Lower lobe of right lung (tissue), 2 donors: ENCODE results near the gene EEF1E1. TPM values are rescaled to one million over a fixed set of nuclear protein-coding genes. Genes with fewer than 3 reads are reported as not detected.

Source experiments
- ATAC-seq, 2 donors: fragments of 200-7000 bp; cut with Tn5 transposase; one replicate each; pipeline ENCODE4 v1.9.1; 2020 to 2022; ENCODE audit warnings: mild to moderate bottlenecking in 2 of 2, moderate library complexity in 2 of 2
- DNase-seq: peaks from one replicate; pipeline ENCODE4 v3.0.0-alpha.2; 2020
- H3K27ac ChIP-seq: fragments of 200-600 bp; one replicate; pipeline ENCODE4 v1.8.0; 2022
- H3K27me3 ChIP-seq: fragments of 200-600 bp; one replicate; pipeline ENCODE4 v1.8.0; 2022; ENCODE audit warnings: low read depth
- H3K36me3 ChIP-seq: fragments of 200-600 bp; one replicate; pipeline ENCODE4 v1.8.0; 2022; ENCODE audit warnings: mild to moderate bottlenecking
- H3K4me1 ChIP-seq: fragments of 200-600 bp; one replicate; pipeline ENCODE4 v1.8.0; 2022
- H3K4me3 ChIP-seq: fragments of 200-600 bp; one replicate; pipeline ENCODE4 v1.8.0; 2022; ENCODE audit warnings: mild to moderate bottlenecking
- H3K9me3 ChIP-seq: fragments of 200-600 bp; one replicate; pipeline ENCODE4 v1.8.0; 2022
- CTCF ChIP-seq: fragments of 200-600 bp; IDR thresholded peaks from one replicate; pipeline ENCODE4 v1.8.0; 2022; ENCODE audit warnings: antibody characterized with exemption, mild to moderate bottlenecking
- intact Hi-C: fragments of 100-400 bp; cut with DNase I; formaldehyde crosslinking; loops from one replicate; pipeline ENCODE4 v1.11.0; 2022
- total RNA-seq: library from RNA; stranded (reverse); fragmentation: NEBNext Ultra II Directional; extraction: Animal tissue kit (Norgen Biotek cat#: 25700); gene quantifications from one replicate; pipeline ENCODE4 v1.2.1, GENCODE V29; 2021
- donor health status: DM: no; HTN: yes; CAD: no; lungs with severe emphysema.

EEF1E1 gene
- total RNA-seq, 1 donor from 2014 or later: 16.7 TPM

GRCh38 chr6:8113131-8113654 lies 10.8 kb upstream of the EEF1E1 start:
- Histone ChIP-seq H3K27me3 (peaks cover 2% of the 10 kb centered on the region), H3K4me1 (no peaks in the 10 kb centered on the region), H3K9me3 (no peaks in the 10 kb centered on the region), H3K4me3 (no peak overlapping the region), H3K27ac (no peak overlapping the region), H3K36me3 (no peaks in the 10 kb centered on the region)
- no peak for DNase-seq
- no peak for TF ChIP-seq CTCF
- ATAC-seq: no peak
- intact Hi-C loops: no loop called here

- ATAC-seq (no peak), DNase-seq (no peak)
- TF ChIP-seq CTCF: no peak
- H3K36me3 ChIP-seq: no peaks in the 10 kb centered on the region
- H3K4me1 ChIP-seq: no peaks in the 10 kb centered on the region
- peaks cover 7% of the 10 kb centered on the region for H3K27me3 ChIP-seq
- no peaks in the 10 kb centered on the region for H3K9me3 ChIP-seq
- intact Hi-C loops: no loop called here
- no peak overlapping the region for H3K27ac ChIP-seq
- no peak overlapping the region for H3K4me3 ChIP-seq
Measured at GRCh38 chr6:8110725-8111124, 8.4 kb upstream of the EEF1E1 start.

- no peaks in the 10 kb centered on the region for H3K36me3 ChIP-seq
- no peak for TF ChIP-seq CTCF
- no peak overlapping the region for H3K27ac ChIP-seq
- no peaks in the 10 kb centered on the region for H3K9me3 ChIP-seq
- no peak for ATAC-seq
- DNase-seq: no peak
- H3K4me3 ChIP-seq: no peak overlapping the region
- peaks cover 7% of the 10 kb centered on the region for H3K27me3 ChIP-seq
- intact Hi-C loops: no loop called here
- H3K4me1 ChIP-seq: no peaks in the 10 kb centered on the region
Measured at GRCh38 chr6:8110117-8110721, 7.9 kb upstream of the EEF1E1 start.

GRCh38 chr6:8108759-8109539 lies 6.6 kb upstream of the EEF1E1 start:
- no peak for DNase-seq
- no peaks in the 10 kb centered on the region for H3K4me1 ChIP-seq
- intact Hi-C loops: no loop called here
- H3K27me3 ChIP-seq: peaks cover 7% of the 10 kb centered on the region
- no peak for TF ChIP-seq CTCF
- no peaks in the 10 kb centered on the region for H3K36me3 ChIP-seq
- H3K27ac ChIP-seq: no peak overlapping the region
- no peak for ATAC-seq
- no peaks in the 10 kb centered on the region for H3K9me3 ChIP-seq
- H3K4me3 ChIP-seq: no peak overlapping the region

- no peak for ATAC-seq
- H3K27ac ChIP-seq: no peak overlapping the region
- DNase-seq: no peak
Measured at GRCh38 chr6:8108031-8108660, 5.8 kb upstream of the EEF1E1 start.

More at GRCh38 chr6:8108031-8108660, 5.8 kb upstream of the EEF1E1 start:
- peaks cover 7% of the 10 kb centered on the region for H3K27me3 ChIP-seq
- H3K36me3 ChIP-seq: no peaks in the 10 kb centered on the region
- H3K9me3 ChIP-seq: no peaks in the 10 kb centered on the region
- H3K4me3 ChIP-seq: no peak overlapping the region
- TF ChIP-seq CTCF: no peak
- intact Hi-C loops: no loop called here
- no peaks in the 10 kb centered on the region for H3K4me1 ChIP-seq
